Calu3 (cell line): ENCODE measurements around the gene MYO3B. TPM values are rescaled to one million over a fixed set of nuclear protein-coding genes. Genes with fewer than 3 reads are reported as not detected.
"Not testable (repeated sequence)": the region's sequence is repeated elsewhere in the genome, so short reads cannot be mapped to it uniquely, and the experiment has no call there.

ENCODE experiments used
- BruUV-seq: library from RNA; stranded (reverse); fragments of 400-500 nt; replicated peaks from 2 replicates; lab custom pipeline; 2021; lab: Mats Ljungman, UMichigan
- CTCF ChIA-PET: fragments of 300-600 bp; sonication (Branson Sonifier 250); formaldehyde crosslinking; loops from one replicate; lab custom pipeline; 2022; ENCODE audit warnings: antibody characterized with exemption; lab: Charles Lee
- DNase-seq: peaks from one replicate; pipeline ENCODE4 v3.0.0; 2022
- H3K27ac Mint-ChIP-seq: one replicate; pipeline ENCODE4 v1.8.0; 2022; ENCODE audit warnings: mixed read lengths; ENCODE audit not compliant: unreplicated experiment
- H3K27me3 Mint-ChIP-seq: one replicate; pipeline ENCODE4 v1.8.0; 2022; ENCODE audit warnings: mixed read lengths; ENCODE audit not compliant: unreplicated experiment
- H3K36me3 Mint-ChIP-seq: one replicate; pipeline ENCODE4 v1.8.0; 2022; ENCODE audit warnings: mild to moderate bottlenecking, moderate library complexity, mixed read lengths; ENCODE audit not compliant: insufficient read depth, unreplicated experiment
- H3K4me1 Mint-ChIP-seq: one replicate; pipeline ENCODE4 v1.8.0; 2022; ENCODE audit warnings: mild to moderate bottlenecking, low read depth, mixed read lengths; ENCODE audit not compliant: unreplicated experiment
- H3K4me3 Mint-ChIP-seq: one replicate; pipeline ENCODE4 v1.8.0; 2022; ENCODE audit warnings: mild to moderate bottlenecking, low read depth, moderate library complexity, mixed read lengths; ENCODE audit not compliant: unreplicated experiment
- H3K9me3 Mint-ChIP-seq: one replicate; pipeline ENCODE4 v1.8.0; 2022; ENCODE audit warnings: low read depth, mixed read lengths; ENCODE audit not compliant: unreplicated experiment
- CTCF ChIP-seq: fragments of 200-600 bp; IDR thresholded peaks from one replicate; pipeline ENCODE4 v1.8.0; 2022; ENCODE audit warnings: antibody characterized with exemption; ENCODE audit not compliant: unreplicated experiment
- intact Hi-C: fragments of 100-400 bp; cut with micrococcal nuclease; formaldehyde crosslinking; loops from one replicate; pipeline ENCODE4 v1.10.0; 2022; ENCODE audit not compliant: unreplicated experiment
- total RNA-seq: library from RNA; stranded (reverse); gene quantifications from 2 replicates; pipeline ENCODE4 v1.2.3, GENCODE V29; 2022

Gene MYO3B
- total RNA-seq, 1 experiment from 2014 or later = 5.0 TPM

GRCh38 chr2:170665743-170666142 is 487.8 kb downstream of the MYO3B start:
- Mint-ChIP-seq H3K36me3 (no peaks in the 10 kb centered on the region), H3K27ac (no peak overlapping the region), H3K27me3 (no peaks in the 10 kb centered on the region), H3K9me3 (no peaks in the 10 kb centered on the region), H3K4me1 (no peaks in the 10 kb centered on the region), H3K4me3 (no peak overlapping the region)
- intact Hi-C loops = no loop called here
- no TSS peak for BruUV-seq
- no peak for TF ChIP-seq CTCF
- CTCF ChIA-PET = no interaction called here
- no peak for DNase-seq

- H3K9me3 Mint-ChIP-seq = no peaks in the 10 kb centered on the region
- intact Hi-C loops = no loop called here
- no peak for DNase-seq
- no TSS peak for BruUV-seq
- H3K36me3 Mint-ChIP-seq = no peaks in the 10 kb centered on the region
- H3K27me3 Mint-ChIP-seq = peaks cover 14% of the 10 kb centered on the region
- no peak overlapping the region for H3K27ac Mint-ChIP-seq
- CTCF ChIA-PET = interaction anchor here (0.7 kb wide), 1 partner anchor 61 kb away, joined by 3 read pairs; no protein-coding TSS in a partner anchor
- no peak for TF ChIP-seq CTCF
- no peak overlapping the region for H3K4me3 Mint-ChIP-seq
- H3K4me1 Mint-ChIP-seq = no peaks in the 10 kb centered on the region
These were observed 492.0 kb downstream of the MYO3B start for GRCh38 chr2:170669909-170670308.

GRCh38 chr2:170670651-170671050 is 492.7 kb downstream of the MYO3B start:
- Mint-ChIP-seq H3K9me3 (no peaks in the 10 kb centered on the region), H3K27ac (no peak overlapping the region), H3K36me3 (no peaks in the 10 kb centered on the region), H3K4me3 (no peak overlapping the region), H3K4me1 (no peaks in the 10 kb centered on the region), H3K27me3 (peaks cover 14% of the 10 kb centered on the region)
- BruUV-seq = no TSS peak
- DNase-seq = no peak
- CTCF ChIA-PET = no interaction called here
- intact Hi-C loops = no loop called here
- TF ChIP-seq CTCF = no peak

- no peak for DNase-seq
- Mint-ChIP-seq H3K4me1 (no peaks in the 10 kb centered on the region), H3K36me3 (no peaks in the 10 kb centered on the region), H3K27me3 (peaks cover 14% of the 10 kb centered on the region), H3K4me3 (no peak overlapping the region), H3K9me3 (no peaks in the 10 kb centered on the region), H3K27ac (no peak overlapping the region)
- TF ChIP-seq CTCF = no peak
- intact Hi-C loops = no loop called here
- no TSS peak for BruUV-seq
- CTCF ChIA-PET = no interaction called here
These were observed 493.1 kb downstream of the MYO3B start for GRCh38 chr2:170671079-170671478.

- H3K27ac Mint-ChIP-seq, CTCF ChIA-PET, BruUV-seq, H3K4me1 Mint-ChIP-seq, H3K36me3 Mint-ChIP-seq, DNase-seq, intact Hi-C loops, H3K4me3 Mint-ChIP-seq, H3K9me3 Mint-ChIP-seq: not testable (repeated sequence)
- peaks cover 14% of the 10 kb centered on the region for H3K27me3 Mint-ChIP-seq
These were observed 496.3 kb downstream of the MYO3B start for GRCh38 chr2:170674282-170674681.
